IMR-90 (cell line): ENCODE results near the gene PRKAG3. TPM values are rescaled to one million over a fixed set of nuclear protein-coding genes. Genes with fewer than 3 reads are reported as not detected.

ENCODE experiments used
- ATAC-seq: fragments of 200-7000 bp; cut with Tn5 transposase; 2 replicates; pipeline ENCODE4 v1.9.1; 2020; ENCODE audit warnings: low read depth, mild to moderate bottlenecking, moderate library complexity
- BruUV-seq: library from RNA; stranded (reverse); fragments of 400-500 nt; replicated peaks from 2 replicates; lab custom pipeline; 2021; lab: Mats Ljungman, UMichigan
- CTCF ChIA-PET: fragments of 300-600 bp; formaldehyde crosslinking; extraction: SDS; loops from one replicate; lab custom pipeline; 2021; ENCODE audit warnings: antibody characterized with exemption; lab: Yijun Ruan, JAX
- POLR2A ChIA-PET: fragments of 300-600 bp; sonication (Branson Sonifier 250); formaldehyde crosslinking; loops from one replicate; lab custom pipeline; 2022; ENCODE audit warnings: antibody characterized with exemption; ENCODE audit not compliant: unreplicated experiment; lab: Charles Lee
- DNase-seq: peaks from one replicate; pipeline ENCODE4 v3.0.0; 2013
- H2AFZ ChIP-seq: replicated peaks from 2 replicates; pipeline ENCODE3; 2013; ENCODE audit warnings: low read length, mild to moderate bottlenecking; ENCODE audit not compliant: poor library complexity
- H2AK5ac ChIP-seq: 2 replicates; pipeline ENCODE4 v1.6.1; 2013; ENCODE audit warnings: low read depth, low read length, inconsistent platforms
- H2AK9ac ChIP-seq: replicated peaks from 2 replicates; pipeline ENCODE3; 2013; ENCODE audit warnings: mild to moderate bottlenecking, low read depth, low read length, moderate library complexity; ENCODE audit not compliant: poor library complexity
- H2BK120ac ChIP-seq: 2 replicates; pipeline ENCODE4 v1.6.1; 2013; ENCODE audit warnings: low read depth, low read length, inconsistent platforms
- H2BK15ac ChIP-seq: 3 replicates; pipeline ENCODE4 v1.6.1; 2013; ENCODE audit warnings: low read depth, low read length, inconsistent platforms
- H2BK20ac ChIP-seq: 2 replicates; pipeline ENCODE4 v1.6.1; 2013; ENCODE audit warnings: low read depth, mild to moderate bottlenecking, inconsistent platforms, low read length, moderate library complexity
- H2BK5ac ChIP-seq: 2 replicates; pipeline ENCODE4 v1.6.1; 2013; ENCODE audit warnings: mild to moderate bottlenecking, low read depth, low read length, inconsistent platforms; ENCODE audit not compliant: poor library complexity, severe bottlenecking
- H3K14ac ChIP-seq: replicated peaks from 2 replicates; pipeline ENCODE4 v1.6.1; 2013; ENCODE audit warnings: low read depth, low read length, inconsistent platforms
- H3K18ac ChIP-seq: 2 replicates; pipeline ENCODE4 v1.6.1; 2013; ENCODE audit warnings: low read depth, low read length, control low read depth
- H3K23ac ChIP-seq: 2 replicates; pipeline ENCODE4 v1.6.1; 2013; ENCODE audit warnings: low read depth, low read length, inconsistent platforms
- H3K27ac ChIP-seq: 2 replicates; pipeline ENCODE4 v1.5.1; 2013; ENCODE audit warnings: mild to moderate bottlenecking, control low read depth, low read length; ENCODE audit not compliant: insufficient read depth
- H3K27me3 ChIP-seq: 2 replicates; pipeline ENCODE4 v1.6.1; 2013; ENCODE audit warnings: low read length; ENCODE audit not compliant: control insufficient read depth, insufficient read depth
- H3K36me3 ChIP-seq: 2 replicates; pipeline ENCODE4 v1.6.1; 2013; ENCODE audit warnings: low read length, mixed read lengths; ENCODE audit not compliant: control insufficient read depth, insufficient read depth
- H3K4ac ChIP-seq: 2 replicates; pipeline ENCODE4 v1.6.1; 2013; ENCODE audit warnings: low read depth, low read length, inconsistent platforms
- H3K4me1 ChIP-seq: 2 replicates; pipeline ENCODE4 v1.6.1; 2013; ENCODE audit warnings: low read length, mixed read lengths; ENCODE audit not compliant: control insufficient read depth, insufficient read depth
- H3K4me2 ChIP-seq: 2 replicates; pipeline ENCODE4 v1.6.1; 2013; ENCODE audit warnings: low read depth, mild to moderate bottlenecking, control low read depth, low read length, moderate library complexity
- H3K4me3 ChIP-seq: 2 replicates; pipeline ENCODE4 v1.5.1; 2013; ENCODE audit warnings: low read depth, mild to moderate bottlenecking, control low read depth, low read length, moderate library complexity; ENCODE audit not compliant: insufficient read depth
- H3K56ac ChIP-seq: 2 replicates; pipeline ENCODE4 v1.6.1; 2013; ENCODE audit warnings: low read length, inconsistent platforms; ENCODE audit not compliant: insufficient read depth; ENCODE audit errors: extremely low read depth
- H3K79me1 ChIP-seq, 2 experiments: 2 replicates each; pipeline ENCODE4 v1.6.1; 2013; ENCODE audit warnings: low read length in 2 of 2, inconsistent platforms in 1 of 2, low read depth in 1 of 2
- H3K9ac ChIP-seq: 2 replicates; pipeline ENCODE4 v1.6.1; 2013; ENCODE audit warnings: low read depth, low read length, control low read depth
- H3K9me1 ChIP-seq: 2 replicates; pipeline ENCODE4 v1.6.1; 2013; ENCODE audit warnings: low read length, inconsistent platforms; ENCODE audit not compliant: insufficient read depth
- H3K9me3 ChIP-seq: 2 replicates; pipeline ENCODE4 v1.6.1; 2013; ENCODE audit warnings: low read length; ENCODE audit not compliant: control insufficient read depth, insufficient read depth
- H4K20me1 ChIP-seq: 2 replicates; pipeline ENCODE4 v1.6.1; 2013; ENCODE audit warnings: low read length, inconsistent platforms; ENCODE audit not compliant: insufficient read depth
- H4K5ac ChIP-seq: 2 replicates; pipeline ENCODE4 v1.6.1; 2013; ENCODE audit warnings: mild to moderate bottlenecking, low read depth, low read length, control low read depth
- H4K8ac ChIP-seq, 2 experiments: 2 replicates each; pipeline ENCODE4 v1.6.1; 2013; ENCODE audit warnings: low read depth in 2 of 2, low read length in 2 of 2, control low read depth in 1 of 2, inconsistent platforms in 1 of 2
- H4K91ac ChIP-seq: 2 replicates; pipeline ENCODE4 v1.6.1; 2013; ENCODE audit warnings: low read depth, low read length, inconsistent platforms; ENCODE audit not compliant: insufficient read depth
- CEBPB ChIP-seq: IDR thresholded peaks from 2 replicates; pipeline ENCODE4 v1.6.1; 2012; ENCODE audit warnings: low read depth, low read length, improper control_type of control experiment
- CHD1 ChIP-seq: IDR thresholded peaks from 2 replicates; pipeline ENCODE4 v1.6.1; 2012; ENCODE audit warnings: low read depth, low read length, improper control_type of control experiment
- MAFK ChIP-seq: IDR thresholded peaks from 2 replicates; pipeline ENCODE4 v1.6.1; 2012; ENCODE audit warnings: low read depth, low read length, improper control_type of control experiment
- MAZ ChIP-seq: IDR thresholded peaks from 2 replicates; pipeline ENCODE4 v1.6.1; 2012; ENCODE audit warnings: low read depth, mild to moderate bottlenecking, low read length, improper control_type of control experiment, moderate library complexity, borderline replicate concordance
- MXI1 ChIP-seq: IDR thresholded peaks from 2 replicates; pipeline ENCODE4 v1.6.1; 2012; ENCODE audit warnings: low read depth, mild to moderate bottlenecking, low read length, moderate library complexity, borderline replicate concordance
- POLR2A ChIP-seq: IDR thresholded peaks from 2 replicates; pipeline ENCODE4 v1.6.1; 2012; ENCODE audit warnings: mild to moderate bottlenecking, low read depth, low read length
- RAD21 ChIP-seq: IDR thresholded peaks from 2 replicates; pipeline ENCODE4 v1.6.1; 2012; ENCODE audit warnings: low read length, improper control_type of control experiment
- RCOR1 ChIP-seq: IDR thresholded peaks from 2 replicates; pipeline ENCODE4 v1.6.1; 2012; ENCODE audit warnings: mild to moderate bottlenecking, low read length, improper control_type of control experiment; ENCODE audit not compliant: insufficient replicate concordance
- SMC3 ChIP-seq: fragments of 150-350 bp; IDR thresholded peaks from 2 replicates; pipeline ENCODE4 v1.6.1; 2016; ENCODE audit warnings: low read depth, mild to moderate bottlenecking, antibody characterized with exemption, low read length, moderate library complexity
- WGBS, 2 experiments: methylation state at CpG; one replicate each; pipeline versions ENCODE4 v1.1.5 to v1.1.7; 2013; ENCODE audit warnings: missing lambda C conversion rate in 2 of 2; ENCODE audit not compliant: insufficient read length in 1 of 2; ENCODE audit errors: extremely low coverage in 2 of 2; 5-methylcytosine and 5-hydroxymethylcytosine counted together
- dilution Hi-C: fragments of 300-500 bp; cut with HindIII; formaldehyde crosslinking; loops from one replicate; pipeline ENCODE4 v1.14.3; 2018; ENCODE audit warnings: low sequenced_read_pairs; ENCODE audit not compliant: unreplicated experiment
- in situ Hi-C: fragments of 300-500 bp; cut with MboI; formaldehyde crosslinking; loops from 3 replicates; pipeline ENCODE4 v1.14.3; 2019; ENCODE audit warnings: low sequenced_read_pairs, inconsistent platforms, mixed read lengths
- intact Hi-C: fragments of 100-400 bp; cut with micrococcal nuclease; formaldehyde crosslinking; loops from 2 replicates; pipeline ENCODE4 v1.10.0; 2022
- polyA plus RNA-seq, 3 experiments: library from polyadenylated mRNA; depleted of rRNA; stranded (reverse); fragments of >200 nt; gene quantifications; 2 replicates each; pipeline ENCODE4 v1.2.3, GENCODE V29; 2012; ENCODE audit warnings: low replicate concordance in 1 of 3
- total RNA-seq: library from RNA; depleted of rRNA; stranded (reverse); fragments of >200 nt; gene quantifications from 2 replicates; pipeline ENCODE4 v1.2.3, GENCODE V29; 2012
- TF ChIP-seq, protein P1 (sequence below): fragments of 150-350 bp; IDR thresholded peaks from 2 replicates; pipeline ENCODE4 v1.6.1; 2016; ENCODE audit warnings: low read depth, mild to moderate bottlenecking, low read length, moderate library complexity, borderline replicate concordance
- TF ChIP-seq, protein P2 (sequence below): conservative IDR thresholded peaks from 2 replicates; pipeline ENCODE4 v1.5.1; 2012; ENCODE audit warnings: mild to moderate bottlenecking, low read depth, low read length, improper control_type of control experiment

The PRKAG3 gene
- total and polyA plus RNA-seq, 2 of the 4 experiments (the other 2 are of a cell fraction), result not detected

DNA sequence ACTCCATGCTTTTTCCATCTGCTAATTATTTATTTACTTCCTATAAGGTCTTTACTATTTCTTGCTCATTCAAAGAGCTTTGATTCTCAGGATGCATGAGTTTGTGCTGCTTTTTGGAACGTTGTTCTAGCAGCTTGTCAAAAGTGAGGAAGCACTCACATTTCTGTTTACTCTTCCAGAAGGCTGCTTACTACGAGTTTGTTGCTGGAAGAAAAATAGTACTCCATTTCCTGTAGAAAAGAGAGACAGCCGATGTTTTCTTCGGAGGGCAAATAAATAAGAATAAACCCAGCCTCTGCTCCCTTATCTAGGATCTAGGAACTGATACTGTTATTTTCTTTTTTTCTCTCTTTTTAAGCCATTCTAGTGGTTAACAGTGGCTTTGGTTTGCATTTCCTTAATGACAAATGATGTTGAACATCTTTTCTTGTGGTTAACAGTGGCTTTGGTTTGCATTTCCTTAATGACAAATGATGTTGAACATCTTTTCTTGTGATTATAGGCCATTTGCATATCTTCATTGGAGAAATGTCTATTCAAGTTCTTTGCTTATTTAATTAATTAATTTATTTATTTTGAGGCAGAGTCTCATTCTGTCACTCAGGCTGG, 29.1 kb downstream of the PRKAG3 start:
- Histone ChIP-seq H3K9ac (no peak overlapping the region), H4K20me1 (no peaks in the 10 kb centered on the region), H3K14ac (no peak overlapping the region), H2BK15ac (no peak overlapping the region), H4K5ac (no peak overlapping the region), H3K79me1 (no peaks in the 10 kb centered on the region; a peak in 1 of 4 replicates), H3K23ac (no peak overlapping the region), H2BK5ac (no peak overlapping the region), H3K4me2 (no peak overlapping the region), H3K56ac (no peak overlapping the region), H3K4me3 (no peak overlapping the region), H3K18ac (no peak overlapping the region), H3K36me3 (no peaks in the 10 kb centered on the region), H3K4ac (no peak overlapping the region), H2AK5ac (no peak overlapping the region), H3K9me1 (no peaks in the 10 kb centered on the region), H3K9me3 (no peaks in the 10 kb centered on the region), H2AFZ (no peak overlapping the region), H2BK20ac (no peak overlapping the region), H3K27ac (no peak overlapping the region), H3K4me1 (peaks cover 2% of the 10 kb centered on the region; the same call in 1 of the 2 replicates), H4K91ac (no peak overlapping the region), H2BK120ac (no peak overlapping the region), H3K27me3 (no peaks in the 10 kb centered on the region; the same call in none of the 2 replicates), H2AK9ac (no peak overlapping the region), H4K8ac (no peak overlapping the region)
- intact Hi-C loops, result no loop called here
- dilution Hi-C loops, result no loop called here
- ChIA-PET POLR2A (no interaction called here), CTCF (no interaction called here)
- DNase-seq (no peak), ATAC-seq (no peak)
- no TSS peak for BruUV-seq
- in situ Hi-C loops, result no loop called here
- WGBS, 2 experiments, result no CpG with 5 or more reads among the region's 4 CpGs
- TF ChIP-seq CEBPB (no peak), MAZ (no peak), RAD21 (no peak), MXI1 (no peak), MAFK (no peak), RCOR1 (no peak), CHD1 (no peak), SMC3 (no peak), POLR2A (no peak)
- TF ChIP-seq, protein P1, sequence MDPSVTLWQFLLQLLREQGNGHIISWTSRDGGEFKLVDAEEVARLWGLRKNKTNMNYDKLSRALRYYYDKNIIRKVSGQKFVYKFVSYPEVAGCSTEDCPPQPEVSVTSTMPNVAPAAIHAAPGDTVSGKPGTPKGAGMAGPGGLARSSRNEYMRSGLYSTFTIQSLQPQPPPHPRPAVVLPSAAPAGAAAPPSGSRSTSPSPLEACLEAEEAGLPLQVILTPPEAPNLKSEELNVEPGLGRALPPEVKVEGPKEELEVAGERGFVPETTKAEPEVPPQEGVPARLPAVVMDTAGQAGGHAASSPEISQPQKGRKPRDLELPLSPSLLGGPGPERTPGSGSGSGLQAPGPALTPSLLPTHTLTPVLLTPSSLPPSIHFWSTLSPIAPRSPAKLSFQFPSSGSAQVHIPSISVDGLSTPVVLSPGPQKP, result no peak
- TF ChIP-seq, protein P2, sequence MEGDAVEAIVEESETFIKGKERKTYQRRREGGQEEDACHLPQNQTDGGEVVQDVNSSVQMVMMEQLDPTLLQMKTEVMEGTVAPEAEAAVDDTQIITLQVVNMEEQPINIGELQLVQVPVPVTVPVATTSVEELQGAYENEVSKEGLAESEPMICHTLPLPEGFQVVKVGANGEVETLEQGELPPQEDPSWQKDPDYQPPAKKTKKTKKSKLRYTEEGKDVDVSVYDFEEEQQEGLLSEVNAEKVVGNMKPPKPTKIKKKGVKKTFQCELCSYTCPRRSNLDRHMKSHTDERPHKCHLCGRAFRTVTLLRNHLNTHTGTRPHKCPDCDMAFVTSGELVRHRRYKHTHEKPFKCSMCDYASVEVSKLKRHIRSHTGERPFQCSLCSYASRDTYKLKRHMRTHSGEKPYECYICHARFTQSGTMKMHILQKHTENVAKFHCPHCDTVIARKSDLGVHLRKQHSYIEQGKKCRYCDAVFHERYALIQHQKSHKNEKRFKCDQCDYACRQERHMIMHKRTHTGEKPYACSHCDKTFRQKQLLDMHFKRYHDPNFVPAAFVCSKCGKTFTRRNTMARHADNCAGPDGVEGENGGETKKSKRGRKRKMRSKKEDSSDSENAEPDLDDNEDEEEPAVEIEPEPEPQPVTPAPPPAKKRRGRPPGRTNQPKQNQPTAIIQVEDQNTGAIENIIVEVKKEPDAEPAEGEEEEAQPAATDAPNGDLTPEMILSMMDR, result no peak
